Muscle of back (tissue), 11 donors: ENCODE data around the gene CNOT6. TPM values are rescaled to one million over a fixed set of nuclear protein-coding genes. Genes with fewer than 3 reads are reported as not detected.

Experiments used
- DNase-seq, 3 donors: peaks; one replicate each; pipeline versions ENCODE4 v3.0.0 to v3.0.0-alpha.2; 2013
- polyA plus RNA-seq, 10 donors: library from polyadenylated mRNA; unstranded; fragments of 120-200 nt; gene quantifications; one replicate each; pipeline ENCODE4 v1.2.1, GENCODE V29; 2013; ENCODE audit not compliant: insufficient read length in 10 of 10

Gene CNOT6
- polyA plus RNA-seq, 10 donors: 20.2 to 32.6 (median 26.4) TPM

GRCh38 chr5:180619563-180619915, 125.4 kb downstream of the CNOT6 start:
- no peak for DNase-seq

GRCh38 chr5:180620014-180620413, 125.8 kb downstream of the CNOT6 start:
- no peak for DNase-seq

GRCh38 chr5:180621311-180621710, 127.1 kb downstream of the CNOT6 start:
- no peak for DNase-seq

- no peak for DNase-seq
These were observed 128.7 kb downstream of the CNOT6 start for GRCh38 chr5:180622910-180623309.

GRCh38 chr5:180623411-180623834, 129.2 kb downstream of the CNOT6 start:
- DNase-seq: no peak

- DNase-seq: no peak
These were observed 129.7 kb downstream of the CNOT6 start for GRCh38 chr5:180623844-180624243.

GRCh38 chr5:180624587-180624986, 130.4 kb downstream of the CNOT6 start:
- no peak for DNase-seq

GRCh38 chr5:180625125-180625790, 131.1 kb downstream of the CNOT6 start:
- no peak for DNase-seq

GRCh38 chr5:180625791-180626660, 131.8 kb downstream of the CNOT6 start:
- no peak for DNase-seq

- no peak for DNase-seq
These were observed 132.6 kb downstream of the CNOT6 start for GRCh38 chr5:180626661-180627385.

- DNase-seq: no peak
These were observed 133.4 kb downstream of the CNOT6 start for GRCh38 chr5:180627386-180628120.

Other genes starting within 250 kb of the CNOT6 start
- 10 to 100 TPM; 24.3 to 36.8 (median 31.1) TPM for gene MAPK9, start 202.3 kb upstream of the CNOT6 start, polyA plus RNA-seq
- 10 to 100 TPM in 5 of 10 donors, 1 to 10 TPM in 5; 7.0 to 12.2 (median 10.0) TPM for gene GFPT2, start 141.0 kb upstream of the CNOT6 start, polyA plus RNA-seq
- 1 to 10 TPM in 4 of 10 donors, under 1 TPM in 6; 0.47 to 1.8 (median 0.90) TPM for gene SCGB3A1, start 97.1 kb downstream of the CNOT6 start, polyA plus RNA-seq
- gene FLT4, start 155.2 kb downstream of the CNOT6 start, polyA plus RNA-seq: 10 to 100 TPM in 2 of 10 donors, 1 to 10 TPM in 8; 5.6 to 11.7 (median 8.1) TPM
- gene OR2Y1, start 245.7 kb downstream of the CNOT6 start, polyA plus RNA-seq: not detected